Activated CD4-positive, alpha-beta T cell treated with anti-CD3 and anti-CD28 coated beads for 36 hours (primary cell): ENCODE results near the gene CAMK4. TPM values are rescaled to one million over a fixed set of nuclear protein-coding genes. Genes with fewer than 3 reads are reported as not detected.
"Not testable (repeated sequence)": the region's sequence is repeated elsewhere in the genome, so short reads cannot be mapped to it uniquely, and the experiment has no call there.

Experiments used
- ATAC-seq: fragments of 200-7000 bp; cut with Tn5 transposase; one replicate; pipeline ENCODE4 v1.10.0; 2021; ENCODE audit warnings: mild to moderate bottlenecking, moderate library complexity
- CTCF ChIA-PET: fragments of 350-600 bp; sonication (Branson Sonifier 250); formaldehyde crosslinking; loops from one replicate; lab custom pipeline; 2021; ENCODE audit warnings: antibody characterized with exemption; lab: Charles Lee
- POLR2A ChIA-PET: fragments of 350-600 bp; sonication (Branson Sonifier 250); formaldehyde crosslinking; loops from one replicate; lab custom pipeline; 2021; ENCODE audit warnings: antibody characterized with exemption, inconsistent platforms; lab: Charles Lee
- DNase-seq: peaks from one replicate; pipeline ENCODE4 v3.0.0-alpha.2; 2020
- H3K27ac Mint-ChIP-seq: one replicate; pipeline ENCODE4 v1.8.0; 2021; ENCODE audit warnings: mixed read lengths
- H3K27me3 Mint-ChIP-seq: one replicate; pipeline ENCODE4 v1.8.0; 2021; ENCODE audit warnings: mixed read lengths
- H3K36me3 Mint-ChIP-seq: one replicate; pipeline ENCODE4 v1.8.0; 2021; ENCODE audit warnings: low read depth, mixed read lengths
- H3K4me1 Mint-ChIP-seq: one replicate; pipeline ENCODE4 v1.8.0; 2021; ENCODE audit warnings: mixed read lengths
- H3K4me3 Mint-ChIP-seq: one replicate; pipeline ENCODE4 v1.8.0; 2021; ENCODE audit warnings: mild to moderate bottlenecking, moderate library complexity, mixed read lengths
- H3K9me3 Mint-ChIP-seq: one replicate; pipeline ENCODE4 v1.8.0; 2021; ENCODE audit warnings: low read depth, mixed read lengths
- intact Hi-C, 2 experiments: fragments of 100-400 bp; cut with DNase I in 1 of 2; cut with micrococcal nuclease in 1 of 2; formaldehyde crosslinking; loops; one replicate each; pipeline versions ENCODE4 v1.14.2 to v1.15.1; 2022 to 2024; cut with DNase I, micrococcal nuclease
- total RNA-seq, 2 experiments: library from RNA; stranded (reverse); gene quantifications; one replicate each; pipeline ENCODE4 v1.2.3, GENCODE V29; 2021

Gene CAMK4
- total RNA-seq, 2 experiments from 2014 or later = 49.4 to 53.1 TPM

- ChIA-PET CTCF (no interaction called here), POLR2A (no interaction called here)
- no peak overlapping the region for H3K27ac Mint-ChIP-seq
- no peaks in the 10 kb centered on the region for H3K27me3 Mint-ChIP-seq
- intact Hi-C loops = no loop called here
- H3K9me3 Mint-ChIP-seq = peaks cover 32% of the 10 kb centered on the region
- H3K36me3 Mint-ChIP-seq = peaks cover 40% of the 10 kb centered on the region
- peaks cover 24% of the 10 kb centered on the region for H3K4me1 Mint-ChIP-seq
- no peak for ATAC-seq
- DNase-seq = no peak
- H3K4me3 Mint-ChIP-seq = no peak overlapping the region
These were observed 102.4 kb downstream of the CAMK4 start for GRCh38 chr5:111326551-111326950.

- H3K27ac Mint-ChIP-seq = peak overlapping the region; percentile 87
- H3K4me1 Mint-ChIP-seq = peaks cover 80% of the 10 kb centered on the region
- CTCF ChIA-PET = interaction anchor here (0.7 to 2.8 kb wide), 4 partner anchors 16 to 1585 kb away, joined by 3 to 8 read pairs (median 4); no protein-coding TSS in a partner anchor
- POLR2A ChIA-PET = interaction anchor here (0.6 to 1.4 kb wide), 4 partner anchors 24 to 679 kb away, joined by 3 to 8 read pairs (median 6); no protein-coding TSS in a partner anchor
- no peaks in the 10 kb centered on the region for H3K27me3 Mint-ChIP-seq
- intact Hi-C loops = loop anchor here (1.0 to 5.0 kb wide), 7 partner anchors 24 to 823 kb away; no protein-coding TSS in a partner anchor
- DNase-seq (no peak), ATAC-seq (peak; percentile 86)
- H3K36me3 Mint-ChIP-seq = peaks cover 3% of the 10 kb centered on the region
- H3K4me3 Mint-ChIP-seq = no peak overlapping the region
- H3K9me3 Mint-ChIP-seq = no peaks in the 10 kb centered on the region
These were observed 112.9 kb downstream of the CAMK4 start for GRCh38 chr5:111337133-111337532.

DNA sequence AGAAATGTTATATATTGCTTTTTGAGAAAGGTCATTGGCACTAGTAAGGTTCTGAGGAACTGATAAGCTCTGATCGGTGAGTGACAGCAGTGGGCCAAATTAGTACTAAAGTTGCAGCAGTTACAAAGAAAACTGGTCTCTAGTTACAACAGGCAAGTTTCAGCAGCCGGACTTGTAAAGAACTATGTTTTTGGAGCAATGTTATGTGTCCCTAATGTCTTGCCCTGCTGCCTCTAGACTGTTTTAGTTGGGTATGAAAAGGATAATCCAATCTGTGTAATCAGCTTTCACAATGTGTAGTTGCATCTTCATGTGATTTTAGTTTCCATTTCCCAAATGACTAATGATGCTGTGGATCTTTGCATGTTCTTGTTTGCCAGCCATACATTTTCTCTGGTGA is 113.5 kb downstream of the CAMK4 start:
- Mint-ChIP-seq H3K27me3 (no peaks in the 10 kb centered on the region), H3K4me1 (peaks cover 77% of the 10 kb centered on the region), H3K9me3 (no peaks in the 10 kb centered on the region), H3K27ac (peak overlapping the region; percentile 87), H3K4me3 (peak overlapping the region; percentile 20), H3K36me3 (peaks cover 3% of the 10 kb centered on the region)
- ChIA-PET CTCF (interaction anchor here (0.7 to 2.8 kb wide), 4 partner anchors 17 to 1585 kb away, joined by 3 to 8 read pairs (median 4); no protein-coding TSS in a partner anchor), POLR2A (interaction anchor here (0.6 to 1.4 kb wide), 3 partner anchors 24 to 80 kb away, joined by 3 to 4 read pairs (median 3); no protein-coding TSS in a partner anchor)
- no peak for DNase-seq
- intact Hi-C loops = loop anchor here (1.0 to 5.0 kb wide), 7 partner anchors 24 to 823 kb away; no protein-coding TSS in a partner anchor
- peak; percentile 88 for ATAC-seq

- DNase-seq = no peak
- intact Hi-C loops = no loop called here
- H3K4me3 Mint-ChIP-seq = no peak overlapping the region
- ATAC-seq = no peak
- peaks cover 47% of the 10 kb centered on the region for H3K4me1 Mint-ChIP-seq
- POLR2A ChIA-PET = no interaction called here
- CTCF ChIA-PET = interaction anchor here (1.0 kb wide), 1 partner anchor 12 kb away, joined by 3 read pairs; no protein-coding TSS in a partner anchor
- H3K36me3 Mint-ChIP-seq = peaks cover 25% of the 10 kb centered on the region
- H3K27me3 Mint-ChIP-seq = no peaks in the 10 kb centered on the region
- peaks cover 1% of the 10 kb centered on the region for H3K9me3 Mint-ChIP-seq
- no peak overlapping the region for H3K27ac Mint-ChIP-seq
These were observed 121.5 kb downstream of the CAMK4 start for GRCh38 chr5:111345731-111346130.

DNA sequence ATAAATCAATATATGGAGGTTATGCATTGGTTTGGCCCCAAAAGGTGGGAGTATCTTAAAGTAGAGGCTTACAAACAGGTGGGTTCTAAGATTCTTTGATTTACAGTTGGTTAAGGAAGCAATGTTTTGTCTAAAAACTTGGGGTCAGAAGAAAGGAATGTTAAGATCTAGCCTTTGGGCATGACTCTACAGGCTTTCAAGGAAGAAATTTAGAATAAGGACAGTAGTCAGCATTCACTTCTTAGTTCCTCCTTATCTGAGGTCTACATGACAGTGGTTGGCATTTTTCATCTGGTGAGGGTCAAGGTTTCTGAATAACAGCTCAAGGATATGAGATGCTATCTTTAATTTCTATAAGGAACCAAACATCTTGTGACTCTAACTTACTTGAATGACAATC is 122.8 kb downstream of the CAMK4 start:
- Mint-ChIP-seq H3K27ac (no peak overlapping the region), H3K4me3 (no peak overlapping the region), H3K36me3 (peaks cover 33% of the 10 kb centered on the region), H3K27me3 (no peaks in the 10 kb centered on the region), H3K9me3 (peaks cover 1% of the 10 kb centered on the region), H3K4me1 (peaks cover 40% of the 10 kb centered on the region)
- ATAC-seq = no peak
- ChIA-PET POLR2A (no interaction called here), CTCF (no interaction called here)
- DNase-seq = no peak
- intact Hi-C loops = no loop called here

DNA sequence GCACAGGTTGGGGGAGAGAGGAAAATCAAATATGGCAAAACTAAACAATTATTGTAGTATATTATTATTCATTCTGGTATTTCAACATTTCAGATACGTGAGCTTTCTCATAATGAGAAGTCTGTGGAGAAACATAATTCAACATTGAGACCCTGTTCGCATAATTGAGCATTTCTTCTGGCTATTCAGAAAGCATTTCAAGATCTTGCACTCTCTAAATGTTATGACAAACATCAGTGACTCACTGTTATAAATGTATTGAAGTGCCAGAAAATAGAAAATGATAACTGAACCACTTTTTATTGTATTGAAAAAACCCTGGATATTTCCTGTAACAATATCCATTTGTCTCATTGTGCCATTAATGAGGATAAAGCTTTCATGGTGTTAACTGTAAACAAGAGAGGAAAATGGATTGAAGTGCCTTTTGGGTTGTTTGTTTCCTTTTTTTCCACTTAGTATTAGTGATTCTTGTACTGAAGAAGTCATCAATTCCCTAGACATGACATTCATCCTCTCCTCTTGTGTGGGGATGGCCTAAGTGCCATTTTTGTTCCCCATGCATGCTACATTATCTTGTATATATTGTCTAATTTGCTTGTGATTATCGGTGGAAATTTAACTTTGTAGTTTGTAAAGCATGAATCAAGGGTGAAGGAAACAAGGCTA is 124.6 kb downstream of the CAMK4 start:
- Mint-ChIP-seq H3K9me3 (peaks cover 1% of the 10 kb centered on the region), H3K27me3 (no peaks in the 10 kb centered on the region), H3K4me3 (no peak overlapping the region), H3K4me1 (peaks cover 42% of the 10 kb centered on the region), H3K36me3 (peaks cover 41% of the 10 kb centered on the region), H3K27ac (no peak overlapping the region)
- DNase-seq = no peak
- ChIA-PET CTCF (interaction anchor here (1.1 kb wide), 1 partner anchor 64 kb away, joined by 3 read pairs; no protein-coding TSS in a partner anchor), POLR2A (no interaction called here)
- intact Hi-C loops = no loop called here
- peak; percentile 63 for ATAC-seq

DNA sequence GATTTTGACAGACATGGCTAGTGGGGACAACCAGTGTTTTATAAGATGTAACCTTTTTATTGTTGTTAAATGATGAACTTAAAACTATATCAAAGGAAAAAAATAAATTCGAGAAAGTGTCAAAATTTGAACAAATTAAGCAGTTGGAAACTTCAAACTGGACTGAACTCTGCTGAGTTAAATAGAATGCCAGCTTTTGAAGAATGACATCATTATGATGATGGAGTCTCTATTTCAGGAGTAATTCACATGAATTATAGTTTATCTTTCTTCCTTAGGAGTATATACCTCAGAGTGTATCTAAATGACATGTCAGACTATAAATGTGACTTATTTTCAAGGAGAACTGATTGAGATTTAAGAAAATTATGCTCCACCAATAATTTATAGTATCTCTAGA is 125.2 kb downstream of the CAMK4 start:
- POLR2A ChIA-PET = no interaction called here
- H3K27me3 Mint-ChIP-seq = no peaks in the 10 kb centered on the region
- peaks cover 44% of the 10 kb centered on the region for H3K4me1 Mint-ChIP-seq
- H3K4me3 Mint-ChIP-seq = no peak overlapping the region
- H3K27ac Mint-ChIP-seq = no peak overlapping the region
- intact Hi-C loops = no loop called here
- ATAC-seq (no peak), DNase-seq (no peak)
- H3K36me3 Mint-ChIP-seq = peaks cover 45% of the 10 kb centered on the region
- peaks cover 1% of the 10 kb centered on the region for H3K9me3 Mint-ChIP-seq
- CTCF ChIA-PET = no interaction called here

DNA sequence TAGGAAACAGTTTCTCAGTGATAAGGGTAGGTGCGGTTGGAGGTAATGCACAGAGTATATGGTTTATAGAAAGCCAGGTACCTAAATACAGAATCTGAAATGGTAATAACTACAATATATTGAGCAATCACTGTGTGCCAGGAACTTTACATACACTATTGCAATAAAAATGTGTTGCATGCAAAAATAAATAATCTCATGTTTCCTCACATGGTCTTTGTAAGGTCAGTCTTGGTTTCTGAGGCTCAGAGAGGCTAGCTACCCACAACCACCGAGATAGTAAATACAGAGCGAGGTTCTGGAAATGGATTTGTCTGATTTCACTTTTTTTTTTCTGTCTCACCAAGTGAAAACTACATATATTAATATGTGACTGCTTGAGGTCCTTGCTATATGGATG is 128.9 kb downstream of the CAMK4 start:
- Mint-ChIP-seq H3K27me3 (no peaks in the 10 kb centered on the region), H3K27ac (no peak overlapping the region), H3K4me1 (peaks cover 35% of the 10 kb centered on the region), H3K36me3 (peaks cover 40% of the 10 kb centered on the region), H3K9me3 (peaks cover 4% of the 10 kb centered on the region), H3K4me3 (no peak overlapping the region)
- ATAC-seq (no peak), DNase-seq (no peak)
- POLR2A ChIA-PET = no interaction called here
- intact Hi-C loops = no loop called here
- CTCF ChIA-PET = interaction anchor here (0.6 kb wide), 1 partner anchor 256 kb away, joined by 3 read pairs; no protein-coding TSS in a partner anchor

DNA sequence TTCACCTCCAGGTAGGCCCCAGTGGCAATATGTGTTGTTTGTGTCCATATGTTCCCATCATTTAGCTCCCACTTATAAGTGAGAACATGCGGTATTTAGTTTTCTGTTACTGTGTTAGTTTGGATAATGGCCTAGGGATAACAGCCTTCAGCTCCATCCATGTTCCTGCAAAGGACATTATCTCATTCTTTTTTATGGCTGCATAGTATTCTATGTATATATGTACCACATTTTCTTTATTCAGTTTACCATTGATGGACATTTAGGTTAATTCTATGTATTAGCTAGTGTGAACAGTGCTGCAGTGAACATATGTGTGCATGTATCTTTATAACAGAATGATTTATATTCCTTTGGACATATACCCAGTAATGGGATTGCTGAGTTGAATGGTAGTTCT is 134.5 kb downstream of the CAMK4 start:
- CTCF ChIA-PET = interaction anchor here (1.0 kb wide), 1 partner anchor 80 kb away, joined by 3 read pairs; no protein-coding TSS in a partner anchor
- ATAC-seq, H3K9me3 Mint-ChIP-seq, DNase-seq, intact Hi-C loops, H3K4me3 Mint-ChIP-seq, H3K27me3 Mint-ChIP-seq, POLR2A ChIA-PET: not testable (repeated sequence)
- peaks cover 42% of the 10 kb centered on the region for H3K4me1 Mint-ChIP-seq
- peaks cover 40% of the 10 kb centered on the region for H3K36me3 Mint-ChIP-seq
- H3K27ac Mint-ChIP-seq = peak overlapping the region; percentile 48

DNA sequence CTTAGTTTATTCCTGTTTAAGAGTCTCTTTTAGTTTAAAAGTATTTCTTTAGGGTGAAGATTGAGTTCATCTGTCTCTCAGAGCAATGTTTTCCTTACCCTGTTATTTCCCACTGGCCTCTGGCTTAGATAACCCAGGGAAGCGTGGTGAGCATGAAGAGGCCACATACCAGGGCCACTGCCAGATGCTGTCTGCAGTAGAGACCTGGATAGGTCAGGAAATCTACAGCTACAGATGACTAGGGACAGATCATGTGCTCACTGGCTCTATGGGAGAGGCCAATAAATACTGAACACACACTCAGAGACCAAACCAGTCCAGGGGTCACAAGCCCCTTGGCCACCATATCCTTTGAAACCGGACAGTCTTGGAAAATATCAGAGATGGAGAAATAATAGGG is 136.0 kb downstream of the CAMK4 start:
- no peak overlapping the region for H3K27ac Mint-ChIP-seq
- intact Hi-C loops = no loop called here
- CTCF ChIA-PET = interaction anchor here (0.6 kb wide), 1 partner anchor 201 kb away, joined by 4 read pairs; no protein-coding TSS in a partner anchor

GRCh38 chr5:111364992-111365391 is 140.8 kb downstream of the CAMK4 start:
- ChIA-PET POLR2A (no interaction called here), CTCF (no interaction called here)
- ATAC-seq (no peak), DNase-seq (no peak)
- no peak overlapping the region for H3K4me3 Mint-ChIP-seq
- H3K9me3 Mint-ChIP-seq = no peaks in the 10 kb centered on the region
- intact Hi-C loops = no loop called here
- H3K27me3 Mint-ChIP-seq = no peaks in the 10 kb centered on the region
- H3K36me3 Mint-ChIP-seq = peaks cover 38% of the 10 kb centered on the region
- peaks cover 42% of the 10 kb centered on the region for H3K4me1 Mint-ChIP-seq
- H3K27ac Mint-ChIP-seq = no peak overlapping the region

More for the DNA sequence above, 136.0 kb downstream of the CAMK4 start:
- no peaks in the 10 kb centered on the region for H3K27me3 Mint-ChIP-seq
- POLR2A ChIA-PET = no interaction called here
- no peak overlapping the region for H3K4me3 Mint-ChIP-seq
- ATAC-seq = no peak
- DNase-seq = no peak
- H3K9me3 Mint-ChIP-seq = peaks cover 8% of the 10 kb centered on the region
- H3K36me3 Mint-ChIP-seq = peaks cover 44% of the 10 kb centered on the region
- H3K4me1 Mint-ChIP-seq = peaks cover 49% of the 10 kb centered on the region

DNA sequence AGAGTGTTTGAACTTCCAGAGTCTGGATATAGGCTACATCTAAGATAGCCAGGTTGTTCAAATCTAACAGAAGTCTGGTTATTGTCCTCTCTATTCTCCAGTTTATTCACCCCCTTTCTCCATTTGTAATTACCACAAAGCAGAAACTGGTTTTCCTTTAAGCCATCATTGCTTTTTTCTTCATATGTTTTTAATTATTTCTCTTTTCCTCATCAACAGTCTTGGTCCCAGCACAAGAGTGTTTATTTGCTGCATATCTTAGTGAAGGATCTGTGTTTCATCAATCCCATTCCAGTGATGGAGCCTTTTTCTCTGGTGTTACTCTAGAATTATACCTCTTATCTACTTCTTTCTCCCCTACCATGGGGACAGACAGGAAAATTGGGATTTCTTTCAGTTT is 142.2 kb downstream of the CAMK4 start:
- DNase-seq (no peak), ATAC-seq (no peak)
- intact Hi-C loops = no loop called here
- ChIA-PET CTCF (no interaction called here), POLR2A (no interaction called here)
- Mint-ChIP-seq H3K9me3 (no peaks in the 10 kb centered on the region), H3K27me3 (no peaks in the 10 kb centered on the region), H3K36me3 (peaks cover 39% of the 10 kb centered on the region), H3K4me1 (peaks cover 36% of the 10 kb centered on the region), H3K4me3 (no peak overlapping the region), H3K27ac (no peak overlapping the region)
